GM19324 (cell line): ENCODE results near the gene MACROD1.
"Not testable (repeated sequence)": the region's sequence is repeated elsewhere in the genome, so short reads cannot be mapped to it uniquely, and the experiment has no call there.

Experiments used
- ATAC-seq: cut with Tn5 transposase; IDR thresholded peaks from one replicate; pipeline ENCODE4 v1.9.1; 2021; ENCODE audit warnings: mild to moderate bottlenecking, moderate library complexity; ENCODE audit not compliant: unreplicated experiment, low FRiP score

MACROD1 gene

DNA sequence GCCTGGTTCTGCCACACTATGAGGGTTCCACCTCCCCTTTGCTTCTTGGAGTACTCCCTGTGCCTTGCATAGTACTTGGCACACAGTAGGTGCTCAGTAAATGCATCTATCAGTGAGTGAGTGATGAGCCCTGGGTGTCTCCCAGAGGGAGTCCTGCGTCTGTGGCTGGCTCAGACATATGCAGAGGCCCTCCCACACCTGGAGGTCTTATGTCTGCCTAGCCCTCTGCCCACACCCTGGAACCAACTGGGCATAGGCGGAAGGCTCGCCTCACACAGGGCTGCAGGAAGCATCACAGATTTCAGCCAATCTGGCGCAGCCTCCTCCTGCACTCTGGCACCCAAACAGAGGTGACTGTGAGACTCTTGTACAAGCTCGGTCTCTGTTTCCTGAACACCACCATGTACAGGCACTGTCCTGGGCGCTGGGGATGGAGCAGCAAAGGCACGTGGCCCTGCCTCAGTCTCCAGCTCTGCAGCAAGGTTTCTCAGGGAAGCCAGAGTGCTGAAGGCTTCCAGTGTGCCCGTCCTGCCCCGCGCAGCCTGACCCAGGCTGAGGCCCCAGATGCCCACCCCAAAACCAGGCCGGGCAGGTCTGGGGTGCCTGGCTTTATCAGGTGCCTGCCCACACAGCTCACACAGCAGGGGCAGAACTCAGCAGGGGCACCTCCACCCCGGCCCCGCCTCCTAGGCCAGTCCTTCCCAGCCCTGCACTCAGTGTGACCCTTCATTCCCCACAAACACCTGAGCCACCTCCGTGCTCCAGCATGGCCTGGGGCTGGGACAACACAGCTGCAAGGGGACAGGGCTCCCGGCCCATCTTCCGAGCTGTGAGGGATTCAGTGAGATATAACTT is 103.5 kb downstream of the MACROD1 start:
- no peak for ATAC-seq

DNA sequence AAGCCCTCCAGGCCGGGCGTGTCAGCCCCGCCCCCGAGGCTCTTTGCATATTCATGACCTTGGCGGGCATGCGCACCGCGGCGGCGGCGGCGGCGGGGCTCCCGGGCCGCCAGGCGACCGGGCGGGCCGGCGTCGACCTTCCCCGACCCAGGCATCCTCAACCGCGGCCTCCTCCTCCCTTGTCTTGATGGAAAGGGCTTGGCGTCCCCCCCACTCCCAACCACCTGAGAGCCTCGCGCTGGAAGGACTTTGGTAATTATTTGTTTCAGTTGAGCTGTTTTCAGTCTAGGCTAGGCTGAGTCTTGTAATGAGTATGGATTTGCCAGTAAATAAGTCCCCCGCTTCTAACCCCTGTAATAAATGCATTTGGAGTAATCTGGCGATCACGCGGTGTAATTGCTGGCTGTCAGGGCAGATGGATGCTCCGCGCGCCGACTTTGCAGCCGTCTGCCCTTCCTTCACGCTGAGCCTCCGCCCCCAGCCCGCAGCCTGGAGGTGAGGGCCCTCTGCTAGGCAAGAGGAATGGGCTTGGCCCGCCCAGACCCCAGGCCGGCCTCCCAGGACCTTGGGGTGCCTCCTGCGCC is 105.0 kb downstream of the MACROD1 start:
- ATAC-seq, result peak; percentile 43

DNA sequence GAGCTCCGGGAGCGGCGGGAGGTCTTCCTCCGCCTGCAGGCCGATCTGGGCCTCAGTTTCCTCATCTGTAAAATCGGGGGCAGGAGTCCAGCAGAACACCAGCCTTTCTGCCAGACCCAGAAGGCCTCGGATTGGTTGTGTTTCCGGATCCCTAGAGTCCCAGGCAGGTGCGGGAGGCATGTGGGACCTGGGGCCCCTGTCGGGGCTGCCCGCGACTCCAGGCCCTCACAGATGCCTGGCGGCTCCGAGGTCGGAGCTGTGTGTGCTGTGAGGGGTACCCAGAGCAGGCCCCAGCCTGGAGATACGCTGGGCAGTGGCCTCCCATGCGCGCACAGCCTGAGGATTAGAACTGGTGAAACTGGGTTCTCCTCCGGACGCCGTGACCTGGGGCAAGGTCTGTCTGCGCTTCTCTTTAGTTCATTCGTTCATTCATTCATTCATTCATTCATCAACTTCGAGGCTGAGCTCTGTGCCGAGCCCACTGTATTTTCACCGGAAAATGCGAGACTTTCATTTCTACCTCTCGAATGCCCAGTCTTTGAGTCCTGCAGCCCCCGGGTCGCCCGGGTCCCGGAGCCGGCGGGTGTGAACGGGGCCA is 105.6 kb downstream of the MACROD1 start:
- no peak for ATAC-seq

DNA sequence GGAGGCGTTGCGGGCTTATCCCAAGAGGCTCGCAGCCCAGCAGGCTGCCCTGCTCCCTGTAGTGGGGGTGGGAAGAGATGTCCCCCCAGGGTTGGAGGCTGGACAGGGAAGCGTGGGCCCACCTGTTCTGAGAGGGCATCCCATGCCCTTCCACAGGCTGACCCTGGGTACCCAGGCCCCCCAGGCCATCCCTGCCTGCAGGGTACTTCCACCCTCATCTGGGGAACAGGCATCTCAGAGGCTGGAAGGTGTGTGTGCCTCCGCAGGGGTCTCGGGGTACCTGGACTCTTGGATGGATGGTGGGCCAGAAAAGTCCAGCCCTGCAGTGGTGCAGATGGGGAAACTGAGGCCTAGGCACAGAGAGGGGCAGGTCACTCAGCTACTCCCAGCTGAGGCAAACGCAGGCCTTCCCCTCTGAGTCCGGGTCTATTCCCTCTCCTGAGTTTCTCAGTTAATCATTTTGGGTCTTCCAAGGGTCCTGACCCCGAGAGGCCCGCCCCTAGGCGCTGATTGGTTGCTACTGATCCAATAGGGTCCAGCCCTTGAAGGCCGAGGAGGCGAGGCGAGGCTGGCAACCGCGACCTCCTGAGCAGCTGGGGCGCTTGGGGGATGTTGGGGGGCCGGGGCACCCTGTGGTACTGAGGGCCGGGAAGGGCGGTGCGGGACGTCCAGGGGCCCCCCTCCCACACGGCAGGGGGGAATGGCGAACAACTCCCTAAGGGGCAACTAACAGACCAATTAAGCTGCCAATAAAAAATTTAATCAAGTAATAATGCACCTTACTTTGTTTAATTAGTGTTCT is 106.4 kb downstream of the MACROD1 start:
- ATAC-seq, result no peak

DNA sequence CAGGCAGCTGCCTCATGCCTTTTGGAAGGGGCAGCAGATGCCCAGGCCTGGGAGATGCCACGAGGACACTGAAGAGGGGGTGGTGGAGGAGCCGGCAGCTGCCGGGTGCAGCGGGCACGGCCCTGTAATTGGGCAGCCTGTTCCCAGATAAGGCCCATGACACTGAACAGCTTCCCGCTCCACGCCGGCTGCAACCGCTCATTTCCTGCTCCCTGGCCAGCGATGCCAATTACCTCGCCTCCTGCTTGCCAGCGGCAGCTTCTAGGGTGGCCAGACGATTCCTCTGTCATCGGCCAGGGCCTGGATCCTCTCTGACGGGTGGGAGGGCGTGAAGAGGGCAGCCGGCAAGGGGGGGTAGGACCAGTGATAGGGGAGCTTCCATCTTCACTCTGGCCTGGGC is 107.4 kb downstream of the MACROD1 start:
- ATAC-seq, result no peak

DNA sequence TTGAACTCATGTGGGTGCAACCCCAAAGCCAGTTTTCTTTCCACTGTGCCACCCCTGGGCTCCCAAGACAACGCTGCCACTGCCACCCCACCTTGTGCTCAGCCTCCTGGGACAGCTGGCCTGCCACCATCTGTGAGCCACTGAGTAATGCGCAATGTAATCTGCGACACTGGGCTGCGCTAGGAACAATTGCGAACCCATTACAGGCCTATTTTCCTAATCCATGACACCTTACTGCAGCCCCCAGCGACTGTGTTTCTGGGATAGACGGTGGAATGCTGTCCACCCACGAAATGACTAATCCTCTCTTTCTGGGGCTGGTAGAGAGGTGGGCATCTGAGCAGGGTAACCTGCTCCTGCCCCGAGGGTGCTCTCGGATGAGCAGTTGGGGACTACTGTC is 108.0 kb downstream of the MACROD1 start:
- ATAC-seq, result no peak

DNA sequence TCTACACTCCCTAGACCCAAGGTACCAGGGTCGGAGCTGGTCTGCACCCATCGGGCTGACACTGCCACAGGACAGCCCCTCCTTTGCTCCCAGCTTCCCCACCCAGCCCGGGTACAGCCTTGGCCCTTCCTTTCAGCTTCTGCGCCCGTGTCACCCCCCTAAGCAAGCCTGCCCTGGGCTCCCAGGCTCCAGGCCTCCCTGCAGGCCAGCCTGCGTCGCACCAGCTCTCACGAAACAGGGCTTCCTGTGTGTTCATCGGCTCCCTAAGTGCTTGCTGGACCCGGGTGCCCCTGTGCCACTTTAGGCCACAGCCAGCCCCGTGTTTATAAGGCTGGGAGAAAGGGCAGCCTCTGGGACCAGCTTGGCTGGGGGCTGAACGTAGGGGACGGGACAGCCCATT is 109.1 kb downstream of the MACROD1 start:
- no peak for ATAC-seq

DNA sequence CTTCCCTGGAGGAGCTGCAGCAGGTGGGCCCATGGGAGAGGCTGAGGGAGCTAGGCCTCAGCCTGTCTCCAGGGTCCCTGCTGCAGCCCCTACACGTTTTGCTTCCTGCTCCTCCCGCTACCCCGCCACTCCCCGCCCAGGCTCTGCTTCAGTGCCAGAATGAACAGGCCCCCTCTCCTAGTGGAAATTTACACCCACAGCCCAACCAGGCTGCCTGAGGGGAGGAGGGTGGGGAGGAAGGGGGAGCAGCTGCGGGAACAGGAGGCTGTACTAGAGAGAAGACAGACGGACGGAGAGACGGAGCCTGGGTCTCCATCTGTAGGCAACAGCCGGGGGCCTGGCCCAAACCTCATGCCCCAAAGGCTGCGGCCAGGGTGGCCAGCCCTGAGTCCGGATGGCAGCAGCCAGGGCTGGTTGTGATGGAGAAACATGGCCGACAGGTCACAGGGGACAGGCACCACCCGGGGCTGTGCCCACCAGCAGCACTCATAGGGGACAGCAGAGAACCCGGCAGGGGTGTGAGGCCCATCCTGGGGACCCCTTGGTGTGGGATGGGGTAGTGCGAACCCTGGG is 109.6 kb downstream of the MACROD1 start:
- no peak for ATAC-seq

DNA sequence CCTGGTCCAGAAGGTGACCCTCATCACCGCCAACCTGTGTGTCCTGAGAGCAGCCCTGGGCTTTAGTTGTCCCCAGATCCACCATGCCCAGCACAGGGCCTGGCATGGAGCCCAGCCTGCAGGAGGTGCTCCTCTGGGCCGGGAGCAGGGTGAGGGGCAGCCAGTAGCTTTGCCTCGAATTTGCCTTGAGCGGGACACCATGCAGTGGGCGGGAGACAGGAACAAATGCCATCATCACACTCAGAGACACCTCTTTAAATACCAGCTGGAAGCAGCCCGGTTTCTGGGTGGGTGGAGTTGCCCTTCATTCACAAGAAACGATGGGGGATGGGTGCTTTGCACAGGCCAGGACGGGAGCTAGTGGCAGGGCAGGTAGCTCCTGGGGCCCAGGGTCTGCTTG is 110.8 kb downstream of the MACROD1 start:
- no peak for ATAC-seq

DNA sequence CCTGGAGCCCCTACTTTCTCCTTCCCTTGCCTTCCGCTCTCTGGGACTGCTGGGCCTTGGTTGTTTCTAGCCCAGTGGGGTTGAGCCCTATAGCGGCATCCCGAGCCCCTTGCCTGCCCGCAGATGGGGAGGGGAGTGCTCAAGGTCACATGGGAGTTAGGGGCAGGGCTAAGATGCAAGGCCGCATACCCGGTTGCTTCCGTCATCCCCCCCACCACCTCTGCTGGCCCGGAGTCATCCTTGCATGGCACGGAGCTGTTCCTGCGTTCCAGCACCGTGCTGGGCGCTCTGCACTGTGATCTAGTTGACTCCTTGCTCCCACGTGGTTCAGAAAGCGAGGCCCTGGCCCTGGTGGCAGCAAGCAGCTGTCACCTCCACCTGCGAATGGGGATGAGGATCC is 112.2 kb downstream of the MACROD1 start:
- ATAC-seq, result no peak

DNA sequence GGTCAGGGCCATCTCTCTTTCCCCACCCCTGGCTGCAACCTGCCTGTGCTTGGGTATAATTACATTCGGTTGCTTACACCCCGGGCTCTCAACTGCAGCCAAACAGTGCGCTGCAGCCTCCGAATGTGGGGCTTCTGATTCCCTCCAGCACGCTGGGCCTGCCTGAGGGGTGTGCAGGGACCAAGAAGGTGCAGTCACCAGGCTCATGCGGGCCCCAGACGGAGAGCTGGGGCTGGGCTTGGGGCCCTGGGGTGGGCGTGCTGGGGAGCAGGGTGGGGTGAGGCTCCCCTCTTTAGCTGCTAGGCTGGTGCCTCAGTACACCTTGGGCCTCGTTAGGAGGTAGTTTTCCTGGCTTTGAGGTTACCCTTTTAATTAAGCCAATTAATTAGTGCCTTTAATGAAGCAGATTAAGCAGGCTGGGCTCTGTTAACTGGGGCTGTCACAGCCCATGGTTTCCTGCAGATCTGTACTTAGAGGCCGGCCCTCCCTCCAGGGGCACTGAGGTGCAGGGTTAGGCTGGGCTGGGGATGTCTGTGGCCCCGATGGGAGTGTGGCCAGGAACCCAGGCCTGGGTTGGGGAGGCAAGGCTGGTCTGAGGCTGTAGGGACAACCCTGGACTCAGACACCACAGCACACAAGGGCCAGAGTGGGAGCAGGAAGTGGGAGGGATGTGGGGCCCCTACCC is 112.8 kb downstream of the MACROD1 start:
- no peak for ATAC-seq

DNA sequence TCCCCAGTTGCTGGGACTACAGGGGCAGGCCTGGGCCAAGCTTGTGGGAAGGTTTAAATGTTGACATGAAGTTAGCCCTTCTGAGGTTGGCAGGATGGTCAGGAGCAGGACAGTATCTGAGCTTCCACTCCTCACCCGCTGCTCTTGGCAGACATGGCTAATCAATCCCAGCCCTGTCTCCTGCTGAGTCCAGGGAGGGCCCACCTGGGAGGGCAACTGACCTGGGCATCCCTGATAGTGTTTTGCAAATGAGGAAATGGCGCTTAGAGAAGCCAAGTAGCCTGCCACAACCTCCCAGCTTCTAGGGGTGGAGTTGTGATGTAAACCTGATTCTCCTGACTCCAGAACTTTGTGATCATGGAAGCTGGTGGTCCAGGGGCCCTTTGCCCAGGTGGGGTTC is 113.5 kb downstream of the MACROD1 start:
- no peak for ATAC-seq

DNA sequence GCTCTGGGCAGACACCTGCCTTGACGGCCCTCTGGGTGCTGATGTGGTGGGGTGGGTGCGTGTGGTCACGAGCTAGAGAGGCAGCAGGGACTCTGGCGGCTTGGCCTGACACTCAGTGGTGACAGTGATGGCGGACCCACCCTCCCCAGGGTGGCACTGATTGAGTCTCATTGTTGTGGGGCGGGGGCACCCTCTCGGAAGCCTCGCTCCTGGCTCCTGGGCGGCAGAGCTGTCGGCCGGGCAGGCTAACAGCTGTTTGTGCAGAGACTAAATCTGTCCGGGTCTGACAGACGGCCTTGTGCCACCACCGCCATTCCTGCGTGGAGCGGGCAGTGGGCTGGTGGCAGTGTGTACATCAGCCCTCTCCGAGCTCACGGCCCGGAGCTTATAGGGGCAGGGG is 114.6 kb downstream of the MACROD1 start:
- ATAC-seq, result no peak

DNA sequence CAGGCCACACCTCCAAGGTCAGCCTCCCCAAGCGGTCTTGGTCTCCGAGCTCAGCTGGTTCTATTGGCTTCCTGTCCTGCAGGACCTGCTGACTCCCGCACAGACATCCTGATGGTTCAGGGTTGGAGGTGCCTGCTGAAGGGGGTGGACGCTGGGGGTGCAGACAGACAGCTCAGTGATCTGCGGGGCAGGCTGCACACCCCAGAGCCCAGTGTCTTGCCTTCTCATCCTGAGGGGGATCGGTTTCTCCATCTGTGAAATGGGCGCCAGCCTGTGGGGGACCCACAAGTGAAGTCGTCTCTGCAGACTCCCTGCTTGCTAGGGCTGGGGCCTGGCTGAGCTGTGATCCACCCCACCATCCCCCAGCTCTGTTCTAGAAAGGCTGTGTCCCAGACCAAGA is 116.4 kb downstream of the MACROD1 start:
- ATAC-seq, result no peak

DNA sequence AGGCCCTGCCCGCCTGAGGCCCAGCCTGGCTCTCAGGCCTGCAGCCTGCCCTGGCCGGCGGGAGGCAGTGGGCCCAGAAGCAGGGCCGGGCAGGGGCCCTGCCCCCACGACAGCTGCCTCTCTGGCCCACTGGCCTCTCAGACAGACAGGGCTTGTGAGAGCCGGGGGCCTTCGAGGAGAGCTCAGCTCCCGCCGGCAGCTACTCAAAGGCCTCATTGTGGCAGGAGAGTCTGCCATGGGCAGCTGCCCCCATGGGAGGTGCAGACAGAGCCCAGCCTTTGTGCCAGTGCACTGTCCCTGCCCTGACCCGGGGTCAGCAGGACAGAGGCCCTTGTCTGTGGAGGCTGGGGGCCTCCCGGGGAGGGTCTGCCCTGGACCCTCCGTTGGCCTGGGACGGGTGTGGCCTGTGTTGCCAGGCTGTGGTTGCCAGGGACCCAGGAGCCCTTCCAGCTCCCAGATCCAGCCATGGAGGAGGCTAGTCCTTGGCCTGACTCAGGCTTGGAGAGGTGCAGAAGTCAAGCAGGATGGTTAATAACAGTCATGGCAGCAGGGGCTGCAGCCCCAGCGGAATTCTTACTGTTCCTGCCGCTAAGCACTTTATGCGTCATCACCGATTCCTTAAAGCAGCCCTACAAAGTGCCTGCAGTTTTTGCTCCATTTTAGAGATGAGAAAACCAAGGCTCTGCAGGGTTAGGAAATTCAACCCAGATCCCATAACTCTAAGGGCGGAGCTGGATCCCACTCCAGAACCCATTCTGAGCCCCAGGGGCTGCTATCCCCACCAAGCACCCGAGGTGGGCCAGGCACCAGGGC is 117.7 kb downstream of the MACROD1 start:
- no peak for ATAC-seq

DNA sequence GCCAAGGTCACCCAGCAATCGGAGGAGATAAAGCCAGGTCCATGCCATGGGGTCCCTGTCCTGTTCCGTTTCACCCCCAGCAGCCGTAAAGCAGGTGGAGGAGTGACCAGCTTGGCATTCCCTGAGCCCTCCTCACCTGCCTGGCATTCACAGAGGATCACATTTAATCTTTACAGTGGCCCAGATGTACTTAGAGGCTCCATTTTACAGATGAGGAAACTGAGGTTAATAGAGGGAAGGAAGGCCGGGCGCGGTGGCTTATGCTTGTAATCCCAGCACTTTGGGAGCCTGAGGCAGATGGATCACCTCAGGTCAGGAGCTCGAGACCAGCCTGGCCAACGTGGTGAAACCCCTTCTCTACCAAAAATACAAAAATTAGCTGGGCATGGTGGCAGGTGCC is 118.5 kb downstream of the MACROD1 start:
- ATAC-seq, result not testable (repeated sequence)

DNA sequence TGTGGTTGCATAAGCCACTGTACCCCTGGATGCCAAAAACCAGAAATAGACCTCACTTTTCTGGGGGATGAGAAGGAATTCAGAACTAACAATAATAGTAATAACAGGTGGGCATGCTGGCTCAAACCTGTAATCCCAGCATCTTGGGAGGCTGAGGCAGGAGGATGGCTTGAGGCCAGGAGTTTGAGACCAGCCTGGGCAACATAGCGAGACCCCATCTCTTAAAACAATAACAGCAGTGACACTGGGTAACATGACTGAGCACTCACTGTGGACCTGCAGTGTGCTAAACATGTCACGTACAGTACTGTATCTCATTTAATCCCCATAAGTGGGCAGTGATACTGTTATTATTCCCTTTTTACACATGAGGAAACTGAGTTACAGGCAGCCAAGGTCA is 120.2 kb downstream of the MACROD1 start:
- ATAC-seq, result no peak

DNA sequence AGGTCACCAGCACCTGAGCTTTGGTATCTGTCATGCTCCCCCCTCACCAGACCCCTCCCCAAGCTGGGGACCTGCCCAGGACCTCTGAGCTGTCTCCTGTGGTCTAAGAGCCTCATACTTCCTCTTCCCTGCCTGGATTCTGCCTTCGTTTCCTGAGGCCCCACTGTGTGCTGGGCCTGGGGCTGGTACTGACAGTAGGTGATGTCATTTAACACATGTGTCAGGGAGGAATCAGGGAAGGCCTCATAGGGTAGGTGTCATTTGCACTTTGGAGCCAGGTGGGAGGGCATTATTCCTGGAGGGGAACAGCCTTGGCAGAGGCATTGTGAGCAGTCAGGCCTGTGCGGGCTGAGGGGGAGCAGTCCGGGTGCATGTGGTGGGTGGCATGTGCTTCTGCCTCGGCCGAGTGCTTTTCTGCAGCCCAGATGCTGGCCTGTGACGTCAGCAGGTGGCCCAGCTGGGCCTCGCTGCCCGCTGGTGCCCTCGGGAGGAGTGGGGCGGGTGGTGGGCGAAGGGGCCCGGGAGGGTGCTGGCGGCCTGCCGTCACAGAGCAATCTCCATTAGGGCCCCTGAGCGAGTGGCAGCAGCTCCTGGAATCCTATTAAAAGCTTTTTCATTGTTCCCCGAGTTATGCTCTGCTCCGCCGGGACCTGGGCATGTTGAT is 121.1 kb downstream of the MACROD1 start:
- no peak for ATAC-seq

DNA sequence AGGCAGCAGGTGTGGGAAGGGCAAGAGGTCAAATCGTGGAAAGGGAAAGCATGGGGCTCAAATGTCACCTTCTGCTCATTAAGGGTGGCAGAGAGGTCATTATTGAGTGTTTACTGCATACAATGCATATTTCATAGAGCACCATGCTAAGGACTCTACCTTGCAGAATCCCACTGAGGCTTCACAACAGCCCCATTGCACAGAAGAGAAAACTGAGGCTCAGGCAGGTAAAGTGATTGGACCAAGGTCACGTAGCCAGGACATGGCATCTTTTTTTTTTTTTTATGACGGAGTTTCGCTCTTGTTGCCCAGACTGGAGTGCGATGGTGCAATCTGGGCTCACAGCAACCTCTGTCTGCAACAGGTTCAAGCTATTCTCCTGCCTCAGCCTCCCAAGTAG is 122.4 kb downstream of the MACROD1 start:
- ATAC-seq, result no peak
